Measurements from ENCODE around the gene FOLH1. TPM values are rescaled to one million over a fixed set of nuclear protein-coding genes. Genes with fewer than 3 reads are reported as not detected.
A peak's percentile ranks its signal among the peaks of the same experiment; 100 is the strongest.
"Not testable (repeated sequence)": the region's sequence is repeated elsewhere in the genome, so short reads cannot be mapped to it uniquely, and the experiment has no call there.

The FOLH1 gene
- total RNA-seq, 1 experiment from 2014 or later: 0.98 TPM

GRCh38 chr11:49233685-49234084 lies 25.3 kb upstream of the FOLH1 start:
- POLR2A ChIA-PET; CTCF ChIA-PET; BruUV-seq (replicated peaks); H3K9me3 ChIP-seq (ENCODE audit: control insufficient read depth, insufficient read depth, low read depth, low read length); H3K27me3 ChIP-seq (ENCODE audit: control insufficient read depth, insufficient read depth, low read length); ATAC-seq; H3K4me1 ChIP-seq (ENCODE audit: control insufficient read depth, insufficient read depth, low read length); DNase-seq (ENCODE audit: low read depth, low spot score); H3K36me3 ChIP-seq (ENCODE audit: control insufficient read depth, insufficient read depth, low read length); in situ Hi-C loops (cut with HindIII; ENCODE audit: low pct_unique_long_range_greater_than_20kb, low sequenced_read_pairs); H3K27ac ChIP-seq (ENCODE audit: low read length); H3K4me3 ChIP-seq (ENCODE audit: low read depth in 2 of 2, low read length in 2 of 2): not testable (repeated sequence)
- intact Hi-C loops (cut with micrococcal nuclease; ENCODE audit: unreplicated experiment): loop anchor here (5.0 kb wide), 1 partner anchor 759 kb away; no protein-coding TSS in a partner anchor

- H3K36me3 ChIP-seq (ENCODE audit: control insufficient read depth, insufficient read depth, low read length); CTCF ChIA-PET; H3K4me3 ChIP-seq (ENCODE audit: low read depth in 2 of 2, low read length in 2 of 2); BruUV-seq (replicated peaks); H3K27me3 ChIP-seq (ENCODE audit: control insufficient read depth, insufficient read depth, low read length); ATAC-seq; H3K27ac ChIP-seq (ENCODE audit: low read length); in situ Hi-C loops (cut with HindIII; ENCODE audit: low pct_unique_long_range_greater_than_20kb, low sequenced_read_pairs); POLR2A ChIA-PET; H3K4me1 ChIP-seq (ENCODE audit: control insufficient read depth, insufficient read depth, low read length); DNase-seq (ENCODE audit: low read depth, low spot score); H3K9me3 ChIP-seq (ENCODE audit: control insufficient read depth, insufficient read depth, low read depth, low read length): not testable (repeated sequence)
- intact Hi-C loops (cut with micrococcal nuclease; ENCODE audit: unreplicated experiment): loop anchor here (5.0 kb wide), 1 partner anchor 759 kb away; no protein-coding TSS in a partner anchor
Measured at GRCh38 chr11:49233019-49233418, 24.6 kb upstream of the FOLH1 start.

- DNase-seq (ENCODE audit: low read depth, low spot score); H3K36me3 ChIP-seq (ENCODE audit: control insufficient read depth, insufficient read depth, low read length); ATAC-seq; H3K4me3 ChIP-seq (ENCODE audit: low read depth in 2 of 2, low read length in 2 of 2); BruUV-seq (replicated peaks); H3K4me1 ChIP-seq (ENCODE audit: control insufficient read depth, insufficient read depth, low read length); H3K9me3 ChIP-seq (ENCODE audit: control insufficient read depth, insufficient read depth, low read depth, low read length); H3K27me3 ChIP-seq (ENCODE audit: control insufficient read depth, insufficient read depth, low read length); in situ Hi-C loops (cut with HindIII; ENCODE audit: low pct_unique_long_range_greater_than_20kb, low sequenced_read_pairs); POLR2A ChIA-PET; H3K27ac ChIP-seq (ENCODE audit: low read length); CTCF ChIA-PET: not testable (repeated sequence)
- TF ChIP-seq CTCF (IDR thresholded peaks at IDR 0.05): peak; percentile 17; the same call in 1 of the 2 replicates
- intact Hi-C loops (cut with micrococcal nuclease; ENCODE audit: unreplicated experiment): loop anchor here (5.0 kb wide), 1 partner anchor 761 kb away; no protein-coding TSS in a partner anchor
Measured at GRCh38 chr11:49231725-49232124, 23.3 kb upstream of the FOLH1 start.

- BruUV-seq (replicated peaks); H3K27me3 ChIP-seq (ENCODE audit: control insufficient read depth, insufficient read depth, low read length); CTCF ChIA-PET; H3K9me3 ChIP-seq (ENCODE audit: control insufficient read depth, insufficient read depth, low read depth, low read length); in situ Hi-C loops (cut with HindIII; ENCODE audit: low pct_unique_long_range_greater_than_20kb, low sequenced_read_pairs); H3K27ac ChIP-seq (ENCODE audit: low read length); H3K4me3 ChIP-seq (ENCODE audit: low read depth in 2 of 2, low read length in 2 of 2); POLR2A ChIA-PET; ATAC-seq; DNase-seq (ENCODE audit: low read depth, low spot score); H3K36me3 ChIP-seq (ENCODE audit: control insufficient read depth, insufficient read depth, low read length); H3K4me1 ChIP-seq (ENCODE audit: control insufficient read depth, insufficient read depth, low read length): not testable (repeated sequence)
- intact Hi-C loops (cut with micrococcal nuclease; ENCODE audit: unreplicated experiment): loop anchor here (5.0 kb wide), 1 partner anchor 762 kb away; no protein-coding TSS in a partner anchor
Measured at GRCh38 chr11:49230534-49230933, 22.1 kb upstream of the FOLH1 start.

GRCh38 chr11:49230001-49230400 lies 21.6 kb upstream of the FOLH1 start:
- H3K4me3 ChIP-seq (ENCODE audit: low read depth in 2 of 2, low read length in 2 of 2); in situ Hi-C loops (cut with HindIII; ENCODE audit: low pct_unique_long_range_greater_than_20kb, low sequenced_read_pairs); H3K4me1 ChIP-seq (ENCODE audit: control insufficient read depth, insufficient read depth, low read length); H3K27me3 ChIP-seq (ENCODE audit: control insufficient read depth, insufficient read depth, low read length); ATAC-seq; H3K36me3 ChIP-seq (ENCODE audit: control insufficient read depth, insufficient read depth, low read length); BruUV-seq (replicated peaks); CTCF ChIA-PET; POLR2A ChIA-PET; H3K27ac ChIP-seq (ENCODE audit: low read length); DNase-seq (ENCODE audit: low read depth, low spot score); H3K9me3 ChIP-seq (ENCODE audit: control insufficient read depth, insufficient read depth, low read depth, low read length): not testable (repeated sequence)
- intact Hi-C loops (cut with micrococcal nuclease; ENCODE audit: unreplicated experiment): loop anchor here (5.0 kb wide), 1 partner anchor 762 kb away; no protein-coding TSS in a partner anchor

All from Panc1 (cell line).